ENCODE data around the gene FSTL1.

Gene FSTL1

DNA sequence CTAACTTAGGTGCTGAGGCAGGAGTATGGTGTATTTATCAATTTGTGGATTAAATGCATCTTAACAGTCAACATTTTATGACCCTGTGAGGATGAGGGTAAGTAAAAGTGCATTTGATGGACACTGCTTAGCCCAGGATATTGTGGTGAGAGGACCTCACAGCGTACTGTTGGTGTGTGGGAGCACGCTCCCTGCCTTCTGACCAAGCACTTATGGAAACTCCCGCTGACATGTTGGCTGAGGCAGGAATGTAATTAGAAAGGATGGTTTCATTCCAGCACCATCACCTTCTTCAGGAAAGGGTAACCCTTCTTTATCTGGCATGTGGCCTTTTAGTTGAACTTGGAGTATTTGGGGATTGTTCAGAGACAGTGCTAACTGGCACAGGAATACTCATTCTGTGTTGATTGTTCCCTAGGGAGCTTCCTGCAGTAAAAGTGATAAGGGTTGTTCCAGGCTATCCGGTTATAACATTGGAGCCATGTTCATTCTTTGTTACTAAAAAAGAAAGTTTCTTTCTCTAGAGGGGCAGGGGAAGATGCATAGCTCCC is 11.7 kb upstream of the FSTL1 start:
- H3K27ac ChIP-seq = no peak overlapping the region
- TF ChIP-seq ZFX (IDR thresholded peaks at IDR 0.05; ENCODE audit: borderline replicate concordance) = no peak
- TF ChIP-seq, protein P1, sequence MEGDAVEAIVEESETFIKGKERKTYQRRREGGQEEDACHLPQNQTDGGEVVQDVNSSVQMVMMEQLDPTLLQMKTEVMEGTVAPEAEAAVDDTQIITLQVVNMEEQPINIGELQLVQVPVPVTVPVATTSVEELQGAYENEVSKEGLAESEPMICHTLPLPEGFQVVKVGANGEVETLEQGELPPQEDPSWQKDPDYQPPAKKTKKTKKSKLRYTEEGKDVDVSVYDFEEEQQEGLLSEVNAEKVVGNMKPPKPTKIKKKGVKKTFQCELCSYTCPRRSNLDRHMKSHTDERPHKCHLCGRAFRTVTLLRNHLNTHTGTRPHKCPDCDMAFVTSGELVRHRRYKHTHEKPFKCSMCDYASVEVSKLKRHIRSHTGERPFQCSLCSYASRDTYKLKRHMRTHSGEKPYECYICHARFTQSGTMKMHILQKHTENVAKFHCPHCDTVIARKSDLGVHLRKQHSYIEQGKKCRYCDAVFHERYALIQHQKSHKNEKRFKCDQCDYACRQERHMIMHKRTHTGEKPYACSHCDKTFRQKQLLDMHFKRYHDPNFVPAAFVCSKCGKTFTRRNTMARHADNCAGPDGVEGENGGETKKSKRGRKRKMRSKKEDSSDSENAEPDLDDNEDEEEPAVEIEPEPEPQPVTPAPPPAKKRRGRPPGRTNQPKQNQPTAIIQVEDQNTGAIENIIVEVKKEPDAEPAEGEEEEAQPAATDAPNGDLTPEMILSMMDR (IDR thresholded peaks at IDR 0.05) = no peak

- no peak for TF ChIP-seq ZFX (IDR thresholded peaks at IDR 0.05; ENCODE audit: borderline replicate concordance)
- TF ChIP-seq, protein P1 (IDR thresholded peaks at IDR 0.05) = no peak
- no peak overlapping the region for H3K27ac ChIP-seq
These were observed 10.6 kb upstream of the FSTL1 start for GRCh38 chr3:120461416-120461815.

- no peak overlapping the region for H3K27ac ChIP-seq
These were observed 10.1 kb upstream of the FSTL1 start for GRCh38 chr3:120460862-120461261.

GRCh38 chr3:120460181-120460790 is 9.5 kb upstream of the FSTL1 start:
- no peak for TF ChIP-seq ZFX (IDR thresholded peaks at IDR 0.05; ENCODE audit: borderline replicate concordance)
- TF ChIP-seq, protein P1 (IDR thresholded peaks at IDR 0.05) = no peak
- no peak overlapping the region for H3K27ac ChIP-seq

More at GRCh38 chr3:120460862-120461261, 10.1 kb upstream of the FSTL1 start:
- TF ChIP-seq, protein P1 (IDR thresholded peaks at IDR 0.05) = no peak
- no peak for TF ChIP-seq ZFX (IDR thresholded peaks at IDR 0.05; ENCODE audit: borderline replicate concordance)

DNA sequence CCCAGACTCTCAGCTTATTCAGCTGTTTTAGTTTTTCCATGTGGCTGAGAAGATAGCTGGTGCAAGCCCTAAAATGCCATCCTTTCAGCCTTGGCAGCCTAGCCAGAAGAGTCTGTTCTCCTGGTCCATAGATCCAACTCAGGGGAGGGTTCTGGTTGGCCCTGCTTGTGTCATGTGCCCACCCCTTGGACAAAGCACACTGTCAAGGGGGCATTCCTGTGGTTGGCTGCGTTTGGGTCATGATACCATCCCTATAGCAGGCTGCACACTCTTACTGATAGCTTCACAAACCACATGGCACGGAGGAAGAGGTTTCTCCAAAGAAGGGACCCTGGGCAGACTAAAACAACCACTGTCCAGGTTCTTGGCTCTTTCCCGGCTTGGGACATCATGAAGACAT is 8.4 kb upstream of the FSTL1 start:
- TF ChIP-seq, protein P1 (IDR thresholded peaks at IDR 0.05) = no peak
- no peak for TF ChIP-seq ZFX (IDR thresholded peaks at IDR 0.05; ENCODE audit: borderline replicate concordance)
- H3K27ac ChIP-seq = no peak overlapping the region

- H3K27ac ChIP-seq = no peak overlapping the region
- TF ChIP-seq, protein P1 (IDR thresholded peaks at IDR 0.05) = no peak
- TF ChIP-seq ZFX (IDR thresholded peaks at IDR 0.05; ENCODE audit: borderline replicate concordance) = no peak
These were observed 7.0 kb upstream of the FSTL1 start for GRCh38 chr3:120457827-120458226.

GRCh38 chr3:120454076-120454689 is 3.4 kb upstream of the FSTL1 start:
- TF ChIP-seq ZFX (IDR thresholded peaks at IDR 0.05; ENCODE audit: borderline replicate concordance) = no peak
- TF ChIP-seq, protein P1 (IDR thresholded peaks at IDR 0.05) = no peak
- H3K27ac ChIP-seq = no peak overlapping the region

All from 22Rv1 (cell line).